NB4 (cell line): ENCODE measurements around the gene BCAT1.
"Not testable (repeated sequence)": the region's sequence is repeated elsewhere in the genome, so short reads cannot be mapped to it uniquely, and the experiment has no call there.

Experiments
- DNase-seq: peaks from one replicate; pipeline ENCODE4 v3.0.0; 2010; ENCODE audit warnings: low read depth
- H3K4me3 ChIP-seq: one replicate; pipeline ENCODE4 v1.5.1; 2011; ENCODE audit warnings: mild to moderate bottlenecking, low read depth, low read length, moderate library complexity
- MYC ChIP-seq: IDR thresholded peaks from 2 replicates; pipeline ENCODE4 v1.6.1; 2011; ENCODE audit warnings: low read depth, low read length
- POLR2A ChIP-seq: IDR thresholded peaks from 2 replicates; pipeline ENCODE4 v1.6.1; 2011; ENCODE audit warnings: mild to moderate bottlenecking; ENCODE audit not compliant: insufficient read length; ENCODE audit errors: extremely low read depth
- TF ChIP-seq, protein P1 (sequence below): IDR thresholded peaks from one replicate; pipeline ENCODE4 v1.5.1; 2012; ENCODE audit warnings: low read depth, low read length
- TF ChIP-seq, protein P2 (sequence below): IDR thresholded peaks from 2 replicates; pipeline ENCODE4 v1.6.1; 2011; ENCODE audit warnings: low read depth, low read length

BCAT1 gene

DNA sequence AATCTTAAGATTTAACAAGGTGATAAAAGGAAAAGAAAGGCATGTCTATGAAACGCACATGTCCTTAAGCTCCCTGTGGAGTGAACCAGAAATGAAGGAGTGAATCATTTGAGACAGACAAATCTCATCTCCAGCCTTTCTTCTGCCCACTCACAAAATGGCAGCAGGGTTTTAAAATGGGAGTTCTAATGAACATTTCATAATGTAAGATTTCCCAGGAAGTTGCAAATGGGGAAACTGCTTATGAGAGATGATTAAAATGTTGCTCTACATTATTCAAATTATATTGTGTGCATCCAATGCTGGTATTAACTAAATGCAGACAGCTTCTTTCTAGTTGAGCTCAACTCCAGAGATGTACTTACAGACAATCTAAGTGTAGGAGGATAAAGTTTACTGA is 76.7 kb downstream of the BCAT1 start:
- no peak overlapping the region for H3K4me3 ChIP-seq
- no peak for DNase-seq
- TF ChIP-seq, protein P1, sequence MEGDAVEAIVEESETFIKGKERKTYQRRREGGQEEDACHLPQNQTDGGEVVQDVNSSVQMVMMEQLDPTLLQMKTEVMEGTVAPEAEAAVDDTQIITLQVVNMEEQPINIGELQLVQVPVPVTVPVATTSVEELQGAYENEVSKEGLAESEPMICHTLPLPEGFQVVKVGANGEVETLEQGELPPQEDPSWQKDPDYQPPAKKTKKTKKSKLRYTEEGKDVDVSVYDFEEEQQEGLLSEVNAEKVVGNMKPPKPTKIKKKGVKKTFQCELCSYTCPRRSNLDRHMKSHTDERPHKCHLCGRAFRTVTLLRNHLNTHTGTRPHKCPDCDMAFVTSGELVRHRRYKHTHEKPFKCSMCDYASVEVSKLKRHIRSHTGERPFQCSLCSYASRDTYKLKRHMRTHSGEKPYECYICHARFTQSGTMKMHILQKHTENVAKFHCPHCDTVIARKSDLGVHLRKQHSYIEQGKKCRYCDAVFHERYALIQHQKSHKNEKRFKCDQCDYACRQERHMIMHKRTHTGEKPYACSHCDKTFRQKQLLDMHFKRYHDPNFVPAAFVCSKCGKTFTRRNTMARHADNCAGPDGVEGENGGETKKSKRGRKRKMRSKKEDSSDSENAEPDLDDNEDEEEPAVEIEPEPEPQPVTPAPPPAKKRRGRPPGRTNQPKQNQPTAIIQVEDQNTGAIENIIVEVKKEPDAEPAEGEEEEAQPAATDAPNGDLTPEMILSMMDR: no peak

DNA sequence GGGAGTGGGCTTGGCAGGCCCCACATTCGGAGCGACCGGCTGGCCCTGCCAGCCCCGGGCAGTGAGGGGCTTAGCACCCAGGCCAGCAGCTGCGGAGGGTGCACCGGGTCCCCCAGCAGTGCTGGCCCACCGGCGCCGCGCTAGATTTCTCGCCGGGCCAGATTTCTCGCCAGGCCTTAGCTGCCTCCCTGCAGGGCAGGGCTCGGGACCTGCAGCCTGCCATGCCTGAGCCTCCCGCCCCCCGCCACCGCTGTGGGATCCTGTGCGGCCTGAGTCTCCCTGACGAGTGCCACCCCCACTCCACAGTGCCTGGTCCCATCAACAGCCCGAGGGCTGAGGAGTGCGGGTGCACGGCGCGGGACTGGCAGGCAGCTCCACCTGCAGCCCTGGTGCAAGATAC is 82.8 kb downstream of the BCAT1 start:
- DNase-seq, H3K4me3 ChIP-seq: not testable (repeated sequence)

DNA sequence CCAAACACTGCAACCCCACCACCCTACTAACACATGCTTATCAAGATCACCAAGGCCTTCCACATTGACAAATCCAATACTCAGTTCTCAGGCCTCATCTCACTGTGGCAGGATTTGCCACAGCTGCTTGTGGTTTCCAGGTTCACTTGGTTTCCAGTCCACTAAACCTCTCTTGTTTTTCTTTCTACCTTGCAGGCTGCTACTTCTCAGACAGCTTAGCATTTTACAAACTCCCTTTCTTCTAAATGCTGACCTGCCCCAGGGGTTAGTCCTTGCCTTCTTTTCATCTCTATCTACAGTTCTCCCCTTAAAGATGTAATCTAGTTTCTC is 84.1 kb downstream of the BCAT1 start:
- no peak overlapping the region for H3K4me3 ChIP-seq
- TF ChIP-seq POLR2A (no peak), MYC (no peak)
- TF ChIP-seq, protein P2, sequence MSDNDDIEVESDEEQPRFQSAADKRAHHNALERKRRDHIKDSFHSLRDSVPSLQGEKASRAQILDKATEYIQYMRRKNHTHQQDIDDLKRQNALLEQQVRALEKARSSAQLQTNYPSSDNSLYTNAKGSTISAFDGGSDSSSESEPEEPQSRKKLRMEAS: no peak
- TF ChIP-seq, protein P1: no peak
- DNase-seq: no peak

DNA sequence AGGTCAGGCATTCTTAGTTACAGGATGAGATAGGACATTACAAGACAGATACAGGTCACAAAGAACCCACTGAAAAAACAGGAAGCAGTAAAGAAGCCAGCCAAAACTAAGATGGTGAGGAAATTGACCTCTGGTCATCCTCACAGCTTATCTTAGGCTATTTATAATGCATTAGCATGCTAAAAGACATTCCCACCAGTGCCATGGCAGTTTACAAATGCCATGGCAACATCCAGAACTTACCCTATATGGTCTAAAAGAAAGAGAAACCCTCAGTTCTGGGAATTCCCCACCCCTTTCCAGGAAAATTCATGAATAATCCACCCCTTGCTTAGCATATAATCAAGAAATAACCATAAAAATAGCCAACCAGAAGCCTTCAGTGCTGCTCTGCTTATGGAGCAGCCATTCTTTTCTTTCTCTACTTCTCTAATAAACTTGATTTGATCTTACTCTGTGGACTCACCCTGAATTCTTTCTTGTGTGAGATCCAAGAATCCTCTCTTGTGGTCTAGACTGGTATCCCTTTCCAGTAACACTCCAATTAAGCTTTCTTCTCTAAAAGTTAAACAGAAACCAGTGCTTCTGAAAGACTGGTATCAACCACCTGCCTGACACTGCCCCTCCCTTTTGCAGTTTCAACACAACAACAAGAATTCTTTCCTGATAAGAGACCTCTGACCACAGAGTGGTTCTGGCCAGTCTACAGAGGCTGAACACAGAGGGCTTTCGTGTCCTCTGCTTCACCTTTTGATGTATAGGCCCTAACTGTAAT is 86.9 kb downstream of the BCAT1 start:
- no peak for TF ChIP-seq POLR2A
- no peak for TF ChIP-seq MYC
- TF ChIP-seq, protein P1: no peak
- TF ChIP-seq, protein P2: no peak
- H3K4me3 ChIP-seq: no peak overlapping the region
- peak; percentile 43 for DNase-seq

DNA sequence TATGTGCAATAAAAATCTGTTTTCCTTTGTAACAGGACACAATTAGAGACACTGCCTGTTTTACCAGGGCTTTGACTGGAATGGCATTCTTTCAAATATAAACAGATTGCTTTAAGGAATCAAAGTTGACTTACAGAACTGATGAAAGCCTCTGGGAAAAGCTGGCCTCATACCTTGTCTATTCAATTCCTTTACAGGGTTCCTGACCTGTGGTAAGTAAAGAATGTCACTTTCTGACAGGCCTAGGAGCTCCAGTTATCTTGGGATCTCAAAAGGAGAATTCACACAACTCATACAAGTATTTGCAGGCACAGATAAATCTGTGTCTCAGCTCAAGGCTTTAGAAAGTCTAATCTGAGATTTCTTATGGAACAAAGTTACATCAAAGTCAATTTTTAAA is 88.4 kb downstream of the BCAT1 start:
- H3K4me3 ChIP-seq: no peak overlapping the region
- TF ChIP-seq, protein P1: no peak
- TF ChIP-seq MYC (no peak), POLR2A (no peak)
- TF ChIP-seq, protein P2: no peak
- DNase-seq: no peak

DNA sequence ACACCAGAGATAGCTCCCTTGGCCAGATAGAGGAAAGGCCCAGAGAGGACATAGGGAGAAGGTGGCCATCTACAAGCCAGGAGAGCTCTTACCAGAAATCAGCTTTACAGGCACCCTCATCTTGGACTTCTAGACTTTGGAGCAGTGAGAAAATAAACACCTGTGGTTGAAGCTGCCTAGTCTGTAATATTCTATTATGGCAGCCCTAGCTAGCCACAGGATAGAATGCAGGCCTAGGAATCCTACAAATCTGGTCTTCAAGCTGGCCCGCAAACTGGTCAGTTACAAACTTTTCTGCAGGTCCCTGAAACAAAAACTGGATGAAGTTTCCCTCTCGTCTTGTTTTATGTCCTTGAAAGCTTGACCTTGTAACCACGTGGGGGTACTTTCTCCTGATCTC is 92.4 kb downstream of the BCAT1 start:
- no peak for DNase-seq
- TF ChIP-seq POLR2A (no peak), MYC (no peak)
- TF ChIP-seq, protein P2: no peak
- TF ChIP-seq, protein P1: no peak
- H3K4me3 ChIP-seq: no peak overlapping the region
